Measurements from ENCODE around the gene LRRC8E. TPM values are rescaled to one million over a fixed set of nuclear protein-coding genes. Genes with fewer than 3 reads are reported as not detected.
"Not testable (repeated sequence)": the region's sequence is repeated elsewhere in the genome, so short reads cannot be mapped to it uniquely, and the experiment has no call there.

The LRRC8E gene
- polyA plus RNA-seq, 6 donors from 2014 or later, result not detected

DNA sequence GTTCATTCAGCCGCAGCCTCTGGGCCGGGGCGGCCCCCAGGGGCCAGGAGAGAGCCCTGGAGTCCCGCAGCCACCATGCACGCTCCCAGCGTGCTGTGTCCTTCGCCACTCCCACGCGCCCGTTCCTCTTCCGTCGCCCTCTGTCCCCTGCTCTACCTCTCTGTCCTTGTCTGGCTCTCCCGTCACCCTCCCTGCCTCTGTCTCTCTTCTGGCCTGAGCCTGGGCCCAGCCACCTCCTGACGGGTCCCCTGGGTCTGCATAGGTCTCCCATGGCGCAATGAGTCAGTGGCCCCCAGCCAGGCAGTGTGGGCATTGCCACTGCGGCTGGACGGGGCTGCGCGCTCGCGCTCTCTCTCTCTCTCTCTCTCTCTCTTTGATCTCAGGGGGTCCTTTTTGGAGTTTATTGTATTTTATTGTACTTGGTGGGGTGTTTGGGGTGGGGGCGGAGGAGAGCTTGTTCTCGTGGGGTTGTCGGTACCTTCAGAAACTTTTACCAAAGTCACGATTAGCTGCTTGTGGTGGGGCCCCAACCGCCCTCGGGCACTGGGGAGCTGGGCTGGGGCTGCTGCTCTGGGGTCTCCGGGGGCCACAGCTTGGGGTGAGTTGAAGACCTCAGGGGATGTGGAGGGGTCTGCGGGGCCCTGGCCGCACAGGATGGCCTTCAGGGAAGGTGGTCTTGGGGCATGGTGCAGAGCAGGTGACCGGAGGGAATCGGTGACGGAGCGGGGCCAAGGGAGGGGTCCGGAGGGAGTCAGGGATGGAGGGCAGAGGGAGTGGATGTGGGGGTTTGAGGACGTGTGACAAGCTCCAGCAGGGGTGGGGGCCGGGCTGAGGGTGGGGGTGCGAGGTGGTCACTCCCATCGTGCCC, 24.6 kb downstream of the LRRC8E start:
- peaks cover 0 to 28% of the 10 kb centered on the region in 2 donors for H3K36me3 Mint-ChIP-seq
- no peak overlapping the region for H3K27ac Mint-ChIP-seq
- H3K4me3 Mint-ChIP-seq, result no peak overlapping the region
- H3K4me1 Mint-ChIP-seq, result peaks cover 11 to 19% (median 13%) of the 10 kb centered on the region in 3 donors
- ATAC-seq (ENCODE audit: low read depth in 2 of 2) (no peak), DNase-seq (no peak)
- peaks cover 4 to 29% (median 13%) of the 10 kb centered on the region in 3 donors for H3K27me3 Mint-ChIP-seq
- no peaks in the 10 kb centered on the region for H3K9me3 Mint-ChIP-seq

DNA sequence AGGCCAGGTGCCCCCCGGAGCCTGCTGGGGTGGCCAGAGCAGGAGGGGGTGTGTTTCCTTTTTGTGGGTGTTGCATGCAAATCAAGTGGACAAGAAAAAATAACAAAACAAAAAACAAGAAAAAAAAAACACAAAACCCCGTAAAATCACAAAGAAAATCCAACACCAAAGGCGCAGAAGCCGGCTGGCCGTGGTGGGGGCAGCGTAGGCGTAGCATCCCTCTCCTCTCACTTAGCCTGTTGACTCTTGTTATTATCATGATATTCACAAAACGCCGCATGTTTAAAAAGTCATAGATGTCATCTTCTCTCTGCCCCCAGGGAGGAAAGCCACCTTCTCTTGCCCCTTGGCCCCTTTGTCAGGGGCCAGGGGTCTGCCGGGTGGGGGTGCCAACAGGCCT, 25.3 kb downstream of the LRRC8E start:
- H3K36me3 Mint-ChIP-seq, result peaks cover 0 to 28% of the 10 kb centered on the region in 2 donors
- H3K4me1 Mint-ChIP-seq, result peaks cover 12 to 24% (median 16%) of the 10 kb centered on the region in 3 donors
- H3K27ac Mint-ChIP-seq, result no peak overlapping the region
- H3K4me3 Mint-ChIP-seq, result no peak overlapping the region
- no peaks in the 10 kb centered on the region for H3K9me3 Mint-ChIP-seq
- peaks cover 8 to 36% (median 17%) of the 10 kb centered on the region in 3 donors for H3K27me3 Mint-ChIP-seq
- no peak for DNase-seq
- ATAC-seq (ENCODE audit: low read depth in 2 of 2), result no peak

DNA sequence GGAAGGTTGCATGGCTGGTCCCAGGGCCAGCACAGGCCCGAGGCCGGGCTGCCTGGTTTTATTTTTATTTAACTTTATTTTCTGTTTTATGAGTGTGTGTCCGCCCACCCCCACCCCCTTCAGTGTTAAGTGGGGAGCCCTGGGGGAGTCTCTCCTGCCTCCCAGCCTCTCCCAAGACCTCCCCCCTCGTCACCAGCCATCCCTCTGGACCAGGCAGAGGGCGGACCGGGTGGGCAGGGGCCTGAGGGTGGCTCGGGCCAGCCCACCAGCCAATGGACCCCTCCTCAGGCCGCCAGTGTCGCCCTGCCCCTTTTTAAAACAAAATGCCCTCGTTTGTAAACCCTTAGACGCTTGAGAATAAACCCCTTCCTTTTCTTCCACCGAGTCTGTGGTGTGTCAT, 25.8 kb downstream of the LRRC8E start:
- peaks cover 8 to 36% (median 17%) of the 10 kb centered on the region in 3 donors for H3K27me3 Mint-ChIP-seq
- peaks cover 0 to 28% of the 10 kb centered on the region in 2 donors for H3K36me3 Mint-ChIP-seq
- peaks cover 12 to 24% (median 16%) of the 10 kb centered on the region in 3 donors for H3K4me1 Mint-ChIP-seq
- ATAC-seq (ENCODE audit: low read depth in 2 of 2), result no peak
- no peak for DNase-seq
- peak overlapping the region in 1 of 8 donors; percentile 21 for H3K4me3 Mint-ChIP-seq
- no peaks in the 10 kb centered on the region for H3K9me3 Mint-ChIP-seq
- peak overlapping the region in 1 of 6 donors; percentile 61 for H3K27ac Mint-ChIP-seq

- H3K27me3 Mint-ChIP-seq, result peaks cover 12 to 41% (median 17%) of the 10 kb centered on the region in 3 donors
- H3K27ac Mint-ChIP-seq, result peak within 1 kb of the TSS in 2 of 6 donors; percentile 61 to 62
- H3K4me3 Mint-ChIP-seq, result peak within 1 kb of the TSS in 6 of 8 donors; percentile 67 to 86 (median 73)
- no peaks in the 10 kb centered on the region for H3K9me3 Mint-ChIP-seq
- H3K4me1 Mint-ChIP-seq, result peaks cover 14 to 29% (median 20%) of the 10 kb centered on the region in 3 donors
- ATAC-seq (ENCODE audit: low read depth in 2 of 2), result no peak
- no peak for DNase-seq
- peaks cover 0 to 28% of the 10 kb centered on the region in 2 donors for H3K36me3 Mint-ChIP-seq
Measured at GRCh38 chr19:7914598-7915045, 26.3 kb downstream of the LRRC8E start, which contains the start of gene TGFBR3L. Gene TGFBR3L (plus strand): TSS chr19:7914830.

GRCh38 chr19:7915250-7916102, 27.2 kb downstream of the LRRC8E start:
- H3K27ac Mint-ChIP-seq, result peak overlapping the region in 3 of 6 donors; percentile 18 to 62 (median 61)
- H3K27me3 Mint-ChIP-seq, result peaks cover 16 to 48% (median 17%) of the 10 kb centered on the region in 3 donors
- peaks cover 21 to 36% (median 25%) of the 10 kb centered on the region in 3 donors for H3K4me1 Mint-ChIP-seq
- H3K4me3 Mint-ChIP-seq, result peak overlapping the region; percentile 59 to 86 (median 74)
- H3K36me3 Mint-ChIP-seq, result peaks cover 0 to 26% of the 10 kb centered on the region in 2 donors
- no peak for ATAC-seq (ENCODE audit: low read depth in 2 of 2)
- no peaks in the 10 kb centered on the region for H3K9me3 Mint-ChIP-seq
- no peak for DNase-seq

DNA sequence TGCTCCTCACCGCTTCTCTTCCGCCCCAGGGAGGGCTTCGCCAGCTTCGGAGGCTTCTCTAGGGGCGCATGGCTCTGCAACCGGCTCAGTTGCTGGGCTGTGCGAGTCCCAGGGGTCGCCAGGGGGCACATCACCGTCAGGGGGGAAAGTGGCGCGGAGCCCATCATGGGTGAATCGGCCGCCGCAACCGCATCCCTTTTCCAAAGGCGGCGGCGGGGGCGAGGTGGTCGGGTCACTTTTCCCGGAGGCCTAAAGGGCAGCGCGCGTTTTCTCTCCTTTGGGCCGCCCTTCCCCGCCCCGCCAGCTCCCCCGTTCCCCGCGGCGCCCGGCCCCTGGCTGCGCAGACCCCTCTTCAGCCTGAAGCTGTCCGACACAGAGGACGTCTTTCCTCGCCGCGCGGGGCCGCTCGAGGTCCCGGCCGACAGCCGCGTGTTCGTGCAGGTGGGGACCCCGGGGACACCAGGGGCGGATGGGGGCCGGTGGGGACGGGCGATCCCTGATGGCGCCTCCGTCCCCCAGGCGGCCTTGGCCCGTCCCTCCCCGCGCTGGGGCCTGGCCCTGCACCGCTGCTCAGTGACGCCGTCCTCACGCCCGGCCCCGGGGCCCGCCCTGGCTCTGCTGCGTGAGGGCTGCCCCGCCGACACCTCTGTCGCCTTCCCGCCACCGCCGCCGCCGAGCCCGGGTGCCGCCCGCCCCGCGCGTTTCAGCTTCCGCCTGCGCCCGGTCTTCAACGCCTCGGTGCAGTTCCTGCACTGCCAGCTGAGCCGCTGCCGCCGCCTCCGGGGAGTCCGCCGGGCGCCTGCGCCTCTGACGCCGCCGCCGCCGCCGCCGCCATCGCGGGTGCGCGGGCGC, 28.0 kb downstream of the LRRC8E start:
- Mint-ChIP-seq H3K27me3 (peaks cover 16 to 48% (median 17%) of the 10 kb centered on the region in 3 donors), H3K4me3 (peak overlapping the region; percentile 67 to 87 (median 82)), H3K9me3 (no peaks in the 10 kb centered on the region), H3K27ac (peak overlapping the region in 2 of 6 donors; percentile 18 to 61), H3K36me3 (peaks cover 0 to 20% of the 10 kb centered on the region in 2 donors), H3K4me1 (peaks cover 26 to 44% (median 31%) of the 10 kb centered on the region in 3 donors)
- peak; percentile 2 to 3 for ATAC-seq (ENCODE audit: low read depth in 2 of 2)
- DNase-seq, result peak; percentile 56

GRCh38 chr19:7916955-7917266, 28.6 kb downstream of the LRRC8E start:
- DNase-seq (no peak), ATAC-seq (ENCODE audit: low read depth in 2 of 2) (no peak)
- Mint-ChIP-seq H3K27ac (peak overlapping the region in 1 of 6 donors; percentile 26), H3K4me3 (peak overlapping the region; percentile 35 to 87 (median 82)), H3K36me3 (peaks cover 0 to 14% of the 10 kb centered on the region in 2 donors), H3K4me1 (peaks cover 30 to 49% (median 35%) of the 10 kb centered on the region in 3 donors), H3K9me3 (no peaks in the 10 kb centered on the region), H3K27me3 (peaks cover 16 to 48% (median 17%) of the 10 kb centered on the region in 3 donors)

DNA sequence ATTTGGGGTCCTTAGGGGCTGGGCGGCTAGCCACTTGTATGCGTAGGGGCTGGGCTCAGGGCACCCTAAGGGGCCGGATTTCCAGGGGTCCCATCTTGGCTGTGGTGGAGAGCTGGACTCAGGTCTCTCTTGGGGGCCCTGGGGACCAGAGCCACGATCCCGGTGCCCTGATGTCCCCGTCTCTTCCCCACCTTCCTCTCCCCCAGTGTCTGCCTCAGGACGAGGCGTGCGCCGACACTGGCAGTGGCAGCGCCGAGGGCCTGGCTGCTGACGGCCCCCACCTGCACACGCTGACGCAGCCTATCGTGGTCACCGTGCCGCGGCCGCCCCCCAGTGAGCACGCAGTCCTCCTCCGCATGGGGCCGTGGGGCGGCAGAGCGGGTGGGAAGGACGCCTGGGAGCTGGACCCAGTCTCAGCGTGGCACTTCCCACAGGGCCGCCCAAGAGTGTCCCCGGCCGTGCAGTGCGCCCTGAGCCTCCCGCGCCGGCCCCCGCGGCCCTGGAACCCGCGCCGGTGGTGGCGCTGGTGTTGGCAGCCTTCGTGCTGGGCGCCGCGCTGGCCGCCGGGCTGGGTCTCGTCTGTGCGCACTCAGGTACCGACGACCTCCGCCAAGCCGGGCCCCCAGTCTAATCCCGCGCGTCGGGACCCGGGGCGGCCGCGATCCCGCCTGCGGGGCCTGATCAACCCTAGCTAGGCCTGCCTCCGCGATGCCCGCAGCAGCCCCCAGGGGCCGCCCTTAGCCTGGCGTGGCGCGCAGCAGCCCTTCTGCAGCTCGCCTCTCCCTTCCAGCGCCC, 29.2 kb downstream of the LRRC8E start:
- peak overlapping the region in 2 of 6 donors; percentile 29 to 74 for H3K27ac Mint-ChIP-seq
- peaks cover 16 to 48% (median 17%) of the 10 kb centered on the region in 3 donors for H3K27me3 Mint-ChIP-seq
- H3K9me3 Mint-ChIP-seq, result no peaks in the 10 kb centered on the region
- H3K4me1 Mint-ChIP-seq, result peaks cover 35 to 54% (median 38%) of the 10 kb centered on the region in 3 donors
- DNase-seq (peak; percentile 57), ATAC-seq (ENCODE audit: low read depth in 2 of 2) (peak; percentile 26 to 40)
- peaks cover 0 to 8% of the 10 kb centered on the region in 2 donors for H3K36me3 Mint-ChIP-seq
- H3K4me3 Mint-ChIP-seq, result peak overlapping the region; percentile 57 to 87 (median 82)

DNA sequence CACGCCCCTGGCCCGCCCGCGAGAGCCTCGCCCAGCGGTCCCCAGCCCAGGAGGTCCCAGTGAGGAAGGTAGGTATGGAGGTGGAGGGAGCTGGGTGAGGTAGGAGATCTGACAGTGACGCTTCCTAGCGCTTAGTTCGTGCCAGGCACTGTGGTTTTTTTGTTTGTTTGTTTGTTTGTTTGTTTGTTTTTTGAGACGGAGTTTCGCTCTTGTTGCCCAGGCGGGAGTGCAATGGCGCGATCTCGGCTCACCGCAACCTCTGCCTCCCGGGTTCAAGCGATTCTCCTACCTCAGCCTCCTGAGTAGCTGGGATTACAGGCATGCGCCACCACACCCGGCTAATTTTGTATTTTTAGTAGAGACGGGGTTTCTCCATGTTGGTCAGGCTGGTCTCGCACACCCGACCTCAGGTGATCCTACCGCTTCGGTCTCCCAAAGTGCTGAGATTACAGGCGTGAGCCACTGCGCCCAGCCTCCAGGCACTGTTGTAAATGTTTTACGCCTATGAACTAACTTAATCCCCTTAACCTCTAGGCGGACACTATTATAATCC, 29.8 kb downstream of the LRRC8E start:
- not testable (repeated sequence) for H3K9me3 Mint-ChIP-seq; H3K36me3 Mint-ChIP-seq; ATAC-seq (ENCODE audit: low read depth in 2 of 2); DNase-seq
- peak overlapping the region in 1 of 6 donors; percentile 74 for H3K27ac Mint-ChIP-seq
- peaks cover 33 to 54% (median 39%) of the 10 kb centered on the region in 3 donors for H3K4me1 Mint-ChIP-seq
- peak overlapping the region; percentile 30 to 73 (median 58) for H3K4me3 Mint-ChIP-seq
- peaks cover 16 to 48% (median 17%) of the 10 kb centered on the region in 3 donors for H3K27me3 Mint-ChIP-seq

DNA sequence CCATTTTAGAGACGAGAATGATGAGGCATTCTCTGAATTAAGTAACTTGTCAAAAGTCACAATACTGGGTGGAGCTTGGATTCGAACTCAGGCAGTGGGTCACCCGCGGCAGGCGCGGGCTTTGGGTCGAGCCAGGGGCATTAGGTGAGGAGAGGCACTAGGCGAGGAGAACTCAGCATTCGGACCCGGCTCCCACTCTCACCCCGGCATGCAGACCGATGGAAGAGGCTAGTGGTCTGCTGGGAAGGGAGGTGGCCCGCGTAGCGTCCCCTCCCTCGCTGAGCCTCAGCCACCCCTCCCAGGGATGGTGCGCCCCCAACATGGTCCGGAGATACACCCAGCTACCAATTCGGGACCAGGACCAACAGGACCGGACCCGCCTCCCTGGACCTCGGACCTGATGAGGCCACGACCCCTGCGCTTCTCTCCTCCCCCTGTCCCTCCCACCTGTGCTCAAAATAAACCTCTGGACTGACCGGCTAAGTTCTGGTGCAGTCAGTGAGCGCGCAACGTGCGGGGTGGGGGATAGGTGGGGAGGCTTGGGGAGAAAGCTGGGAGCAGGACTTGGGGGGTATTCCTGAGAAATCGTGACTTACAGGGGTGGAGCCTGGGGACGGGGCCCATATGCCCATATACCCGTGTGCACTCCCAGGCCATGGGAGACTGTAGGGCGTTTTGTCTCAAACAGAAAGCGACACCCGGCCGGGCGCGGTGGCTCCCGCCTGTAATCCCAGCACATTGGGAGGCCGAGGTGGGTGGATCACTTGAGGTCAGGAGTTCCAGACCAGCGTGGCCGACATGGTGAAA, 30.5 kb downstream of the LRRC8E start:
- H3K27ac Mint-ChIP-seq, result peak overlapping the region in 2 of 6 donors; percentile 70 to 82
- no peaks in the 10 kb centered on the region for H3K36me3 Mint-ChIP-seq
- H3K27me3 Mint-ChIP-seq, result peaks cover 16 to 48% (median 17%) of the 10 kb centered on the region in 3 donors
- peaks cover 36 to 54% (median 40%) of the 10 kb centered on the region in 3 donors for H3K4me1 Mint-ChIP-seq
- peak overlapping the region; percentile 32 to 96 (median 75) for H3K4me3 Mint-ChIP-seq
- DNase-seq, result no peak
- no peak for ATAC-seq (ENCODE audit: low read depth in 2 of 2)
- H3K9me3 Mint-ChIP-seq, result no peaks in the 10 kb centered on the region
